PFSK-1 (cell line): Measurements from ENCODE around the gene ST7.

Experiments
- POLR2AphosphoS5 ChIP-seq: IDR thresholded peaks from 2 replicates; pipeline ENCODE4 v1.6.1; 2012; ENCODE audit warnings: low read depth, mild to moderate bottlenecking, control low read depth, low read length, moderate library complexity
- SIN3A ChIP-seq: IDR thresholded peaks from 2 replicates; pipeline ENCODE4 v1.6.1; 2012; ENCODE audit warnings: mild to moderate bottlenecking, low read length, moderate library complexity, borderline replicate concordance; ENCODE audit not compliant: insufficient read depth
- TAF1 ChIP-seq: IDR thresholded peaks from 2 replicates; pipeline ENCODE4 v1.6.1; 2012; ENCODE audit warnings: low read length, control low read depth, borderline replicate concordance; ENCODE audit not compliant: insufficient read depth
- TF ChIP-seq, protein P1 (sequence below), 2 experiments: IDR thresholded peaks; 2 replicates each; pipeline versions ENCODE4 v1.6.1 to v1.8.0; 2011 to 2012; ENCODE audit warnings: low read depth in 2 of 2, low read length in 2 of 2, control low read depth in 1 of 2, inconsistent platforms in 1 of 2, mild to moderate bottlenecking in 1 of 2, moderate library complexity in 1 of 2; ENCODE audit not compliant: insufficient read depth in 1 of 2

DNA sequence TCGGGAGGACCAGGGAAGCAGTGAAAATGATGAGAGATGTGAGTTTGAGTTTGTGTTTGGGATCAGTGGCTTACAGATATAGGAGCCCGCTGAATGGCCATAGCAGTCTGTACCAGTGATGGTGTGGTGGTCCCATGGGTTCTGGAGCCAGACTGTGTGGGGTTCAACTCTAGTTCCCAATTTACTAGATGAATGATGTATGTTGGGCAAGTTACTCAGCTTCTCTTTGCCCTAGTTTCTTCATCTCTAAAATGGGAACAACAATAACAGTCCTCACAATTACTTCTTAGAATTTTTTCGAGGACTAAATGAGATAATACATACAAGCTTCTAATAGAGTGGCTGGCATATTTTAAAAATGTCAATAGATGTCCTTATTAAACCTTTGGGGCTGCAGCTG, 185.2 kb downstream of the ST7 start:
- no peak for TF ChIP-seq POLR2AphosphoS5
- TF ChIP-seq SIN3A, result no peak
- no peak for TF ChIP-seq TAF1
- TF ChIP-seq, protein P1, sequence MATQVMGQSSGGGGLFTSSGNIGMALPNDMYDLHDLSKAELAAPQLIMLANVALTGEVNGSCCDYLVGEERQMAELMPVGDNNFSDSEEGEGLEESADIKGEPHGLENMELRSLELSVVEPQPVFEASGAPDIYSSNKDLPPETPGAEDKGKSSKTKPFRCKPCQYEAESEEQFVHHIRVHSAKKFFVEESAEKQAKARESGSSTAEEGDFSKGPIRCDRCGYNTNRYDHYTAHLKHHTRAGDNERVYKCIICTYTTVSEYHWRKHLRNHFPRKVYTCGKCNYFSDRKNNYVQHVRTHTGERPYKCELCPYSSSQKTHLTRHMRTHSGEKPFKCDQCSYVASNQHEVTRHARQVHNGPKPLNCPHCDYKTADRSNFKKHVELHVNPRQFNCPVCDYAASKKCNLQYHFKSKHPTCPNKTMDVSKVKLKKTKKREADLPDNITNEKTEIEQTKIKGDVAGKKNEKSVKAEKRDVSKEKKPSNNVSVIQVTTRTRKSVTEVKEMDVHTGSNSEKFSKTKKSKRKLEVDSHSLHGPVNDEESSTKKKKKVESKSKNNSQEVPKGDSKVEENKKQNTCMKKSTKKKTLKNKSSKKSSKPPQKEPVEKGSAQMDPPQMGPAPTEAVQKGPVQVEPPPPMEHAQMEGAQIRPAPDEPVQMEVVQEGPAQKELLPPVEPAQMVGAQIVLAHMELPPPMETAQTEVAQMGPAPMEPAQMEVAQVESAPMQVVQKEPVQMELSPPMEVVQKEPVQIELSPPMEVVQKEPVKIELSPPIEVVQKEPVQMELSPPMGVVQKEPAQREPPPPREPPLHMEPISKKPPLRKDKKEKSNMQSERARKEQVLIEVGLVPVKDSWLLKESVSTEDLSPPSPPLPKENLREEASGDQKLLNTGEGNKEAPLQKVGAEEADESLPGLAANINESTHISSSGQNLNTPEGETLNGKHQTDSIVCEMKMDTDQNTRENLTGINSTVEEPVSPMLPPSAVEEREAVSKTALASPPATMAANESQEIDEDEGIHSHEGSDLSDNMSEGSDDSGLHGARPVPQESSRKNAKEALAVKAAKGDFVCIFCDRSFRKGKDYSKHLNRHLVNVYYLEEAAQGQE (IDR thresholded peaks at IDR 0.05; ENCODE audit: insufficient read depth in 1 of 2, low read depth in 2 of 2, low read length in 2 of 2), result no peak
